GM19023 (cell line): ENCODE data around the gene PSIP1.
"Not testable (repeated sequence)": the region's sequence is repeated elsewhere in the genome, so short reads cannot be mapped to it uniquely, and the experiment has no call there.

Experiments used
- ATAC-seq: cut with Tn5 transposase; IDR thresholded peaks from one replicate; pipeline ENCODE4 v1.9.1; 2021; ENCODE audit warnings: mild to moderate bottlenecking, moderate library complexity; ENCODE audit not compliant: unreplicated experiment

PSIP1 gene

DNA sequence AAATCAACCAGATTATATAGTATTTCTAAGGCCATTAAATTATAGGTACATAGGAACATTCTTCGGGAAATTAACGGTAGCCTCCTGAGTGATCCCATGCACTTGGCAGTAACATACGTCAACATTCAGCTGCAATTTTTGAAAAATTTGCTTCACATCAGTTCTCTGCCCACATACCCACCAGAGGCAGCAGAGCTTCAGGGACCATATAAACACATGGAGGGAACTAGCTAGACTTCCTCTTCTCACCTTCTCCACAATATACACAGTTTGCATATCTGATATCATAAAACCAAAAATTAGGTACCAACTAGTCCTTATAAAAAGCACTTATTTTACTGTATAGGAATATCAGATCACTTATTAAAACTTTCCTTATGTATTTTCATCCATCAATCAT lies 4.8 kb downstream of the PSIP1 start:
- no peak for ATAC-seq

- no peak for ATAC-seq
These were observed 9.0 kb downstream of the PSIP1 start for GRCh38 chr9:15501803-15502202.

- no peak for ATAC-seq
These were observed 9.6 kb downstream of the PSIP1 start for GRCh38 chr9:15501179-15501578.

DNA sequence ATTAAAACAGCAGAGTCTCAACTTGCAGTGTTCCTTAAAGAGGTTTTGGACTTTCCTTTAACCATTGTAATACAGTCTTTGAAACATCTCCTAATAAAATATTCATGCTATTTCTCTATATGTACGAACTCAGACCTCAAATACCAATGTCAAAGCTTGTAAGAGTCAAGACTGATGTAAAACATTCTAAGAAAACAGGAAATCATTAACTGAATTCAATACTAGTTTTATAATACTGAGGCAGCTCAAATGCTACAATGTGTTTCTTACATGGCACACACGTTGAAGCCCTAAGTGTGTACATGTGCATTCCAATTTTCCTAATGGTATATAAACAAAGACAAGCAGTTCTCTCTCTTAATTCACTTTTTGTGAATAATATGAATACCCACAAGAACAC lies 11.6 kb downstream of the PSIP1 start:
- ATAC-seq, result no peak

DNA sequence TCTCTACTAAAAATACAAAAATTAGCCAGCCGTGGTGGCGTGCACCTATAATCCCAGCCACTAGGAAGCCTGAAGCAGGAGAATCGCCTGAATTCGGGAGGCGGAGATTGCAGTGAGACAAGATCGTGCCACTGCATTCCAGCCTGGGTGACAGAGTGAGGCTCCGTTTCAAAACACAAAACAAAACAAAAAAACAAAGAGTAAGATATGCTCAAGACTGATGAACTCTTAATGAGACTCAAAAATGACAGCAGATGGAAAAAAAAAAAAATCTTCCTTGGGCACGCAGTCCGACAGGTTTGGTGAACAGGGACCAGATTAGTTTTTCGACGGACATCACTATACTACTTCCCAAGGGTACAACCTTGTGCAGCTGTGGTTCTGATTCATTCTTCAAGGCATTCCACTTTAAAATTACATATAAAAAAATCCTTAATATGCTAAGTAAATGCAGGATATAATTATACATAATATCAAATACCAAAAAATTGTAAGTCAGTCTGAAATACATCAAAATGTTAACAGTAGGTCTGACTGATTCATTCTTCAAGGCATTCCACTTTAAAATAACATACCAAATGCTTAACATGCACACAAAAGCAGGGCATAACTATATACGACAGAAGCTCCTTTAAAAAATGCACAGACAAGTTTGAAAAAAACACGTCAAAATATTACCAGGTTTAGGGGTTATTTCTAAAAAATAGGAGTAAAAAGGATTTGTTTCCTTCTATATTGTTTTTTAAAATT lies 12.3 kb downstream of the PSIP1 start:
- ATAC-seq, result no peak

DNA sequence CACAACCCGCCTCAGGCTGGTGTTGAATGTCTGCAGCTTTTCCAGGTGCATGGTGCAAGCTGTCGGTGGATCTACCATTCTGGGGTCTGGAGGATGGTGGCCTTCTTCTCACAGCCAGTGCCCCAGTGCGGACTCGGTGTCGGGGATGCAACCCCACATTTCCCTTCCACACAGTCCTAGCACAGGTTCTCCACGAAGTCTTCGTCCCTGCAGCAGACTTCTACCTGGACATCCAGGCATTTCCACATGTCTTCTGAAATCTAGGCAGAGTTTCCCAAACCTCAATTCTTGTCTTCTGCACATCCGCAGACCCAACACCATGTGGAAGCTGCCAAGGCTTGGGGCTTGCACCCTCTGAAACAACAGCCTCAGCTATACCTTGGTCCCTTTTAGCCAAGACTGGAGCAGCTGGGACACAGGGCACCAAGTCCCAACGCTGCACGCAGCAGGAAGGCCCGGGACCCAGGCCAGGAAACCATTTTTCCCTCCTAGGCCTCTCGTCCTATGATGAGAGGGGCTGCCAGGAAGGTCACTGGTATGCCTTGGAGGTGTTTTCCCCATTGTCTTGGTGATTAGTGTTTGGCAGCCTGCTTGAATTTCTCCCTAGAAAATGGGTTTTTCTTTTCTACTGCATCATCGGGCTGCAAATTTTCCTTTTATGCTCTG lies 18.2 kb downstream of the PSIP1 start:
- ATAC-seq, result no peak

GRCh38 chr9:15491950-15492349 lies 18.8 kb downstream of the PSIP1 start:
- ATAC-seq, result no peak

DNA sequence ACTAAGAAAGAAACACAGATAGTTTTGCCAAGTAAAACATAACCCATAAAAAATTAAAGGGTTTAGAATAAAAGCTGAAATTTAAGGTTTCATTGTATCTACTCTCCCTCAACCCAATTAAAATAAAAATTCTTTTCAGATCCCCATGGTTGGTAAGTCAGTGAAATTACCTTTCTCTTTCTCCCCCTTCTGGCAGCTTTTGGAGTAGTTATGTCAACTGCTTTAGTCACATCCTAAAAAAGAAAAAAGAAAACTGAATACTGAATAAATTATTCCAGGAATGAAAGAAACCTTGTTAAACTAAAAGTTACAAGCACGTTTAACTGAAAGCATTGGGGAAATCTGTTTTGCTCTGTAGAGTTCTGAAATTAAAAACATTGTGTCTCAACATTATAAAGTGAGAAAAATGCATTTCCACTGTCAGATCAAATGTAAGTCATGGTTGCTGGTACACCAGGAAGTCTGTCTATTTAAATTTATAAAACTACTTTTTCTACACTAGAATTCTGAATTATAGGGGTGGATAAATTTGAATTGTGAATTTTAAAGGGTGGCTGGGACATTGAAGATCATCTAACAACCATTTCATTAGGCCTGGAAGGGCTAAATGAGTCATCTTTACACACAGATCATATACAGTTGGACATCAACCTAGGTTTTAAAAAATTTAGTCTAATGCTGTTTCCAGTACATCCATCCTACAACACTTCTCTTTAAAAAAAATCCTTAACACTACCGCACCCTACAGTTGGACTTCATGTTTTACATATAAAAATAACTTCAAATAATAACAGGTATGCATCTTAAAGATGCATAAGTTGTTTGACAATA lies 24.7 kb downstream of the PSIP1 start:
- ATAC-seq, result no peak

DNA sequence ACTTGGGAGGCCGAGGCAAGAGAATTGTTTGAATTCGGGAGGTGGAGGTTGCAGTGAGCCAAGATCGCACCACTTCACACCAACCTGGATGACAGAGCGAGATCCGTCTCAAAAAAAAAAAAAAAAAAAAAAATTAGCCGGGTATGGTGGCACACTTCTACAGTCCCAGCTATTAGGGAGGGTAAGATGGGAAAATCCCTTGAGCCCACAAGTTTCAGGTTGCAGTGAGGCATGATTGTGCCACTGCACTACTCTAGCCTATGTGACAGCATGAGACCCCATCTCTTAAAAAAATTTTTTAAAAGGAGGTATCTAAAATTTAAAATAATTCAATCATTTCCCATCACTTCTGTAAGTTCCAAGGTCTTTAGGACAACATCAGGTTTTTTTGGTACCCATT lies 26.0 kb downstream of the PSIP1 start:
- ATAC-seq, result no peak

DNA sequence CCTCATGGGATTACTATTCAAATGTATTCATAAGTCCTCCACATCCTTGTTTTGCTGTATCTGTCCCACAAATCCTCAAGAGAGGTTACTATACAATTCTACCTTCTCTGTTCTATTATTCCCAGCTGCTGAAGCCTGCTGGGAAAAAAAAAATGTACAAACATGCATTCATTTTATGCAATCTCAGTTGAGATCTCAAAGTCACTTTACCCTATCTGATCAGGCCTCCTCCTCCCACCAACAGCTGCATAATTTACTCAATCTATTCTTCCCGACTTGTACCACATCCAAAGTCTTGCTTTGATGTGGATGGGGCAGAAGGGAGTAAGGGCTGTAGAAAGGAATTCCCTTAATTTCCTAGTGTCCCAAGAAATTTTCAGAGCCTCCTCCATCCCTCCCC lies 28.6 kb downstream of the PSIP1 start:
- ATAC-seq, result no peak

DNA sequence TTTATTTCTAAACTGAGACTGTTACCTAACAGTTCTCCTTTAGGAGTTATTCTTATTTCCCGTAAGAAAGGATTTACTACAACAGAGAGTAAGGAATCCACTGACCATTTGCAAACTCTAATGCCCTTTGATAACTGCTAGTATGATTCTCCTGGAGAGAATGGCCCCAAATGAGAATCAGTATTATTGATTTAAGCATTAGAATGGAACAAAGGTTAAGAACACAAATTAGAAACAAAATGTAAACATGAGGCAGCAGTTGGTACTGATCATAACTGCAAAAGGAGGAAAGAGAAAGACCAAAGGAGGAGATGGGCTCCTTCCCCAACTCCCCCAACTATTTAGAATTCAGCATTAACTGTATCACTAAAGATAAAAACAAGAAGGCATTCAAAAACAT lies 30.7 kb downstream of the PSIP1 start:
- no peak for ATAC-seq

DNA sequence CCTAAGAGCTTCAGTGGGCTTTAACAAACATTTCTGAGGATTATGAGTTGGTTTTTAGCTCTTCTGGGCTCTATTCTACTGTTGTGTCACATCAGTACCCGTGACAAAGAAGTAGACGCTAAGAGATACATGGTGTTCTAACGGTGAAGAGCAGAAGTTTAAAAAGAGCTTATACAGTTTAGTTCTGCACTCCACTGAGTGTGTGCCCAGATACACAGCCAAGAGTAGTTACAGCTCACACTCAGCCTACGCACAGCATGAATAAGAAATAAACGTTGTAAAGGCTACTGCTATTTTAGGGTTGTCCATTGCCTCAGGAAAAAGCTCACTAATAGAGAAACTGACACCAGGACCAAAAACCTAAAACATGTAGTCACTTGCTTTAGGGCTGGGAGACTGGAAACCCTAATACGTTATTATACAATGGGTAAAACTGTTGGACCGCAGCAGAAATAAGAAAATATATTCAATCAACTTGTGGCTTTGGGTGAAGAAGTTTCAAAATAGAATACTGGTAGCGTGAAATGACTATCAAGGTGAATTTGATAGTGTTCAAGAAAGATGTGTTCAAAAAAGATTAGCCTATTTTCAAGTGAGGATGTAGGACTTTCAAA lies 34.7 kb downstream of the PSIP1 start:
- no peak for ATAC-seq

GRCh38 chr9:15469862-15470261 lies 40.9 kb downstream of the PSIP1 start:
- ATAC-seq, result no peak

DNA sequence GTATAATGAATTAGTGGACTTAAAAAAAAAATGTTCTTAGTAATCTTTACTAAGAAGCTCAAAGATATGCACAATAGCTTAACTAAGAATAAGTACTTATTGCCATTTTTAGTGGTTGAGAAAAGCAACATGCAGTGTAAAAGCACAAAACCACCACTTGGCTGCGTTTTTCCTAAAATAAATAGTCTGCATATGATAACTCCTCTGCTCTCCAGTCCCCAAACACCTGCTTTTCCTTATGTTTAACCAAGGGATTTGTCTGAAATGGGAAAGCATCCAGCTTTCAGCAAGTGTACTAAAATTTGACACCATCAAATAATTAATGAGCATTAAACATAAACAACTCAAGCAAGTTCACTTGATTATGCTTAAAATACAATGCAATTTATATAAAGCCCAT lies 41.4 kb downstream of the PSIP1 start:
- no peak for ATAC-seq

DNA sequence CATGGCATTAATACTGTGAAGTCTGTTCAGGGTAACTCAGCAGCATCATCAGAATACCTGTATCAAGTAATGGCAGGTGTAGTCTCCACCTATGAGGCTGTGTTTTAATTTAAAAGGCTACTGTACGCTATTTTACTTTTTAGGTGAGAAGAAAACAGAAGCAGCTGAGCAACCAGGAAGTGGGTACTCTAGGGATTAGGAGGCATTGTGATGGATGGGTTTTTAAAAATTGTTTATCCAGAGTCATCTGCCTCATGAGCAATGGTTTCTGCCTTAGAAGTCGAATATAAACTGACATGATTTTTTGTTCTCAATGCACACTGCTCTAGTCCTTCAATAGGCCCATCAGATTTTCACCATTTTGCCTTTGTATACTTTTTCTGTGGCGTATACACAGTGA lies 42.6 kb downstream of the PSIP1 start:
- no peak for ATAC-seq

DNA sequence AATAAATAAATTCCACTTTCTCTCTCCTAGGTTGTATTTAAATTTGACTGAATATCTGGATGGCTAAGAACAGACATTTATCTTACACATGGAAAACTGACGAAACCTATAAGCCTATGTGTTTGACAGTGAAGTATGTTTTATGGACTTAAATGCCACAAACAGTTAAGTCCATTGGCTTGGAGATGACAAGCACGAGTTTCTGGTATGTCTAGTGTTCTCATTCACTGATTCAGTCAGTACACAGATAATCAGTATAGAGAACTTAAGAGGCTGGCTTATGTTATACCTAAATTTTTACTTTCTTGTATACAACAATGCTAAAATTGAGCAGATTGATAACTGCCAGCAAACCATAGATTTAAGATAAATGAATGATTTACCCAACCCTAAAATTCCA lies 49.2 kb downstream of the PSIP1 start:
- no peak for ATAC-seq

GRCh38 chr9:15461056-15461455 lies 49.7 kb downstream of the PSIP1 start:
- no peak for ATAC-seq

DNA sequence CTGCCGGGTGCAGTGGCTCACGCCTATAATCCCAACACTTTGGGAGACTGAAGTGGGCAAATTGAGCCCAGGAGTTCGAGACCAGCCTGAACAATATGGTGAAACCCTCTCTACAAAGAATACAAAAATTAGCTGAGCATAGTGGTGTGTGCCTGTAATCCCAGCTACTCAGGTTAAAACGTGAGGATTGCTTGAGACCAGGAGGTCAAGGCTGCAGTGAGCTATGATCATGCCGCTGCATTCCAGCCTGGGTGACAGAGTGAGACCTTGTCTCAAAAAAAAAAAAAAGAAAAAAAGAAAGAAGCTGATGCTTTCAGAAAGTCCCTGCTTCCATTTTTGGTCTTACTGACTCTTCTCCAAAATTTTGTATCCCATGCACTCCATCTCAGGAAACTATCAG lies 56.8 kb downstream of the PSIP1 start:
- no peak for ATAC-seq

DNA sequence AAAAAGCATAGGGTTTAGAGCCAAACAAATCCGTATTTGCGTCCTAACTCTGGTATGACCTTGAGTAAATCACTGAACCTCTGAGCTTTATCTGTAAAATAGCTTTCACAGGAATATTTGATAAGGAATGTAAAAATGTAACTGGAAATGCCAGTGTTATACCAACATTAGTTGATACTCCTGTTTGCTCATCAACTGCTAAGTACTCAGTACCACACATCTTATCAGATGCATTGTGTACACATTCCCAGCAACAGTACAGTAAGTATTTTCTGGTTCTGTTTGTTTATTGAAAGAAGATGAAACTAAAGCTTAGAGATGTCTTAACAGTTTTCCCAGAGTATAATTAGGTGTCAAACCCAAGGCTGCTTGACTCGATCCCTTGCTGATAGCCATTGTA lies 66.6 kb downstream of the PSIP1 start:
- no peak for ATAC-seq

- ATAC-seq, result not testable (repeated sequence)
These were observed 68.5 kb downstream of the PSIP1 start for GRCh38 chr9:15442264-15442663.

GRCh38 chr9:15441841-15442240 lies 68.9 kb downstream of the PSIP1 start:
- ATAC-seq, result not testable (repeated sequence)
